Measurements from ENCODE around the gene WFDC6. TPM values are rescaled to one million over a fixed set of nuclear protein-coding genes. Genes with fewer than 3 reads are reported as not detected.

The WFDC6 gene
- total RNA-seq, 1 experiment from 2014 or later = not detected

Other genes with a start within 250 kb of the WFDC6 start
- not detected in 2 replicates for gene RBPJL, start 232.6 kb downstream of the WFDC6 start, total RNA-seq (2014; rRNA removed; shearing (Covaris generic))
- gene MATN4, start 231.2 kb downstream of the WFDC6 start, total RNA-seq (2014; rRNA removed; shearing (Covaris generic)) = 0.10 TPM in 1 of 2 replicates, not detected in the other
- 88.2 and 103 TPM in 2 replicates for gene SDC4, start 191.1 kb downstream of the WFDC6 start, total RNA-seq (2014; rRNA removed; shearing (Covaris generic))
- gene SYS1, start 176.3 kb downstream of the WFDC6 start, total RNA-seq (2014; rRNA removed; shearing (Covaris generic)) = 29.2 and 33.7 TPM in 2 replicates
- gene TP53TG5, start 161.2 kb downstream of the WFDC6 start, total RNA-seq (2014; rRNA removed; shearing (Covaris generic)) = not detected in 2 replicates
- 10.1 and 12.5 TPM in 2 replicates for gene DBNDD2, start 131.2 kb downstream of the WFDC6 start, total RNA-seq (2014; rRNA removed; shearing (Covaris generic))
- gene PIGT, start 123.3 kb downstream of the WFDC6 start, total RNA-seq (2014; rRNA removed; shearing (Covaris generic)) = 196 and 220 TPM in 2 replicates
- 0.78 TPM in 1 of 2 replicates, not detected in the other for gene WFDC2, start 69.7 kb downstream of the WFDC6 start, total RNA-seq (2014; rRNA removed; shearing (Covaris generic))
- gene SPINT3, start 23.9 kb downstream of the WFDC6 start, total RNA-seq (2014; rRNA removed; shearing (Covaris generic)) = not detected in 2 replicates
- gene EPPIN, start 7.9 kb upstream of the WFDC6 start, total RNA-seq (2014; rRNA removed; shearing (Covaris generic)) = not detected in 2 replicates
- not detected in 2 replicates for gene WFDC8, start 39.8 kb upstream of the WFDC6 start, total RNA-seq (2014; rRNA removed; shearing (Covaris generic))
- not detected in 2 replicates for gene WFDC10A, start 90.3 kb upstream of the WFDC6 start, total RNA-seq (2014; rRNA removed; shearing (Covaris generic))
- gene WFDC9, start 91.8 kb upstream of the WFDC6 start, total RNA-seq (2014; rRNA removed; shearing (Covaris generic)) = not detected in 2 replicates
- not detected in 2 replicates for gene WFDC11, start 130.8 kb upstream of the WFDC6 start, total RNA-seq (2014; rRNA removed; shearing (Covaris generic))
- not detected in 2 replicates for gene WFDC13, start 162.6 kb upstream of the WFDC6 start, total RNA-seq (2014; rRNA removed; shearing (Covaris generic))
- 0.88 and 3.5 TPM in 2 replicates for gene WFDC10B, start 165.5 kb upstream of the WFDC6 start, total RNA-seq (2014; rRNA removed; shearing (Covaris generic))
- gene SPINT4, start 182.9 kb upstream of the WFDC6 start, total RNA-seq (2014; rRNA removed; shearing (Covaris generic)) = not detected in 2 replicates

Measured in RPMI7951 (cell line).